HepG2 (cell line): ENCODE results near the gene STRBP. TPM values are rescaled to one million over a fixed set of nuclear protein-coding genes. Genes with fewer than 3 reads are reported as not detected.

Experiments used
- ATAC-seq: fragments of 200-7000 bp; cut with Tn5 transposase; 3 replicates; pipeline ENCODE4 v1.9.1; 2020; ENCODE audit warnings: mild to moderate bottlenecking, moderate library complexity
- BruUV-seq: library from RNA; stranded (reverse); fragments of 400-500 nt; replicated peaks from 2 replicates; lab custom pipeline; 2021; lab: Mats Ljungman, UMichigan
- CTCF ChIA-PET: fragments of 300-600 bp; formaldehyde crosslinking; extraction: SDS; loops from one replicate; lab custom pipeline; 2021; ENCODE audit warnings: low total read pairs, inconsistent platforms, low intra/inter-chr PET ratio; lab: Yijun Ruan, JAX
- POLR2A ChIA-PET: fragments of 350-600 bp; sonication (Branson Sonifier 250); formaldehyde crosslinking; loops from one replicate; lab custom pipeline; 2020; ENCODE audit warnings: antibody characterized with exemption, inconsistent platforms; lab: Yijun Ruan, JAX
- DNase-seq: peaks from one replicate; pipeline ENCODE4 v3.0.0-alpha.2; 2015; ENCODE audit warnings: low spot score
- FAIRE-seq: peaks from 3 replicates; lab custom pipeline; 2011; peaks lifted over from hg19 to GRCh38; lab: Jason Lieb, UNC
- H2AFZ ChIP-seq: one replicate; pipeline ENCODE4 v1.6.1; 2011; ENCODE audit warnings: low read length, inconsistent platforms
- H3K27ac ChIP-seq: fragments of 300-600 bp; 3 replicates; pipeline ENCODE4 v1.8.0; 2011; ENCODE audit warnings: mixed run types, mild to moderate bottlenecking, mixed read lengths, low read length, inconsistent platforms; ENCODE audit not compliant: insufficient read depth; ENCODE audit errors: extremely low read length
- H3K27me3 ChIP-seq, 2 experiments: fragments of 200-600 bp in 1 of 2; 2 replicates in 1 of 2; 3 replicates in 1 of 2; pipeline versions ENCODE4 v1.6.0 to v1.8.0; 2011; ENCODE audit warnings: low read length in 2 of 2, mild to moderate bottlenecking in 2 of 2, moderate library complexity in 2 of 2, inconsistent platforms in 1 of 2; ENCODE audit not compliant: insufficient read depth in 2 of 2, control insufficient read depth in 1 of 2
- H3K36me3 ChIP-seq, 2 experiments: fragments of 200-600 bp in 1 of 2; replicated peaks in 1 of 2; 2 replicates in 1 of 2; 3 replicates in 1 of 2; pipeline versions ENCODE4 v1.5.1 to v1.8.0; 2011; ENCODE audit warnings: low read length in 2 of 2, inconsistent platforms in 1 of 2; ENCODE audit not compliant: insufficient read depth in 2 of 2, control insufficient read depth in 1 of 2
- H3K4me1 ChIP-seq: 2 replicates; pipeline ENCODE4 v1.5.1; 2012; ENCODE audit warnings: low read length, inconsistent platforms; ENCODE audit not compliant: insufficient read depth
- H3K4me2 ChIP-seq: 2 replicates; pipeline ENCODE4 v1.6.0; 2011; ENCODE audit warnings: low read depth, low read length, inconsistent platforms
- H3K4me3 ChIP-seq, 3 experiments: fragments of 200-600 bp in 1 of 3; sonication (generic), shearing (Covaris generic) in 1 of 3; replicated peaks in 1 of 3; 2 replicates each; pipeline ENCODE4 v1.5.1; 2011 to 2016; ENCODE audit warnings: low read length in 3 of 3, inconsistent platforms in 2 of 3, low read depth in 2 of 3, mild to moderate bottlenecking in 2 of 3, control low read depth in 1 of 3, mixed read lengths in 1 of 3; ENCODE audit not compliant: insufficient read depth in 1 of 3
- H3K79me2 ChIP-seq: one replicate; pipeline ENCODE4 v1.6.1; 2011; ENCODE audit warnings: low read length, inconsistent platforms; ENCODE audit not compliant: insufficient read depth
- H3K9ac ChIP-seq: 2 replicates; pipeline ENCODE4 v1.6.0; 2011; ENCODE audit warnings: mild to moderate bottlenecking, low read depth, low read length, inconsistent platforms; ENCODE audit not compliant: insufficient read depth
- H3K9me3 ChIP-seq: 2 replicates; pipeline ENCODE4 v1.5.1; 2012; ENCODE audit warnings: mild to moderate bottlenecking, low read length
- H4K20me1 ChIP-seq: 2 replicates; pipeline ENCODE4 v1.6.0; 2011; ENCODE audit warnings: inconsistent platforms, mild to moderate bottlenecking, low read length, moderate library complexity; ENCODE audit not compliant: insufficient read depth
- ARHGAP35 ChIP-seq: sonication (generic); formaldehyde crosslinking; IDR thresholded peaks from 2 replicates; pipeline ENCODE4 v1.9.0; 2022; ENCODE audit warnings: mild to moderate bottlenecking, inconsistent platforms, moderate library complexity, missing genetic modification reagents, borderline replicate concordance
- CBX1 ChIP-seq: IDR thresholded peaks from one replicate; pipeline ENCODE4 v1.6.1; 2016; ENCODE audit warnings: antibody characterized with exemption, low read depth
- HNRNPK ChIP-seq: fragments of 200-400 bp; formaldehyde crosslinking; IDR thresholded peaks from 2 replicates; pipeline ENCODE4 v1.6.1; 2018; ENCODE audit warnings: low read length, low read depth, moderate library complexity, mild to moderate bottlenecking; ENCODE audit not compliant: poor library complexity, severe bottlenecking
- NCOA2 ChIP-seq: sonication (generic); formaldehyde crosslinking; IDR thresholded peaks from 2 replicates; pipeline ENCODE4 v1.8.0; 2022; ENCODE audit warnings: inconsistent platforms
- PCBP2 ChIP-seq: fragments of 200-400 bp; formaldehyde crosslinking; optimal IDR thresholded peaks from 2 replicates; pipeline ENCODE3; 2018; ENCODE audit warnings: low read length, low read depth; ENCODE audit not compliant: poor library complexity, severe bottlenecking
- TBX2 ChIP-seq: sonication (generic); formaldehyde crosslinking; IDR thresholded peaks from 2 replicates; pipeline ENCODE4 v1.5.0; 2020; ENCODE audit warnings: missing genetic modification reagents, mild to moderate bottlenecking, borderline replicate concordance
- ZNF230 ChIP-seq: sonication (generic); formaldehyde crosslinking; IDR thresholded peaks from 2 replicates; pipeline ENCODE4 v1.4.0; 2020; ENCODE audit warnings: mild to moderate bottlenecking, missing genetic modification reagents
- WGBS: methylation state at CpG from one replicate; pipeline ENCODE4 v1.1.6; 2017; ENCODE audit warnings: low lambda C conversion rate; 5-methylcytosine and 5-hydroxymethylcytosine counted together
- in situ Hi-C: cut with HindIII; loops from 2 replicates; pipeline ENCODE4 v1.10.0; 2017; ENCODE audit warnings: low pct_unique_long_range_greater_than_20kb; ENCODE audit not compliant: extremely low pct_ligation_motif_present
- intact Hi-C: fragments of 100-400 bp; cut with micrococcal nuclease; formaldehyde crosslinking; loops from one replicate; pipeline ENCODE4 v1.10.0; 2022; ENCODE audit not compliant: unreplicated experiment
- polyA plus RNA-seq, 8 experiments: library from polyadenylated mRNA; depleted of rRNA in 3 of 8; stranded (reverse) in 7 of 8; unstranded in 1 of 8; fragments of >200 nt; fragmentation: Illumina TruSeq in 4 of 8; extraction: Trizol in 4 of 8; gene quantifications; 2 replicates each; pipeline versions ENCODE4 v1.2.1 to v1.2.3, GENCODE V29; 2011 to 2016; ENCODE audit warnings: low read depth in 4 of 8, missing spikeins in 1 of 8, mixed read lengths in 1 of 8; ENCODE audit not compliant: insufficient read depth in 1 of 8
- total RNA-seq, 5 experiments: library from RNA; depleted of rRNA; stranded (reverse); fragments of >200 nt; fragmentation: Illumina TruSeq; extraction: Trizol; gene quantifications; 2 replicates each; pipeline ENCODE4 v1.2.3, GENCODE V29; 2016; ENCODE audit warnings: low read depth in 1 of 5
- TF ChIP-seq, protein P1 (sequence below): sonication (generic); formaldehyde crosslinking; IDR thresholded peaks from 2 replicates; pipeline ENCODE4 v1.5.0; 2020; ENCODE audit warnings: mild to moderate bottlenecking, missing genetic modification reagents, borderline replicate concordance
- TF ChIP-seq, protein P2 (sequence below): IDR thresholded peaks from 2 replicates; pipeline ENCODE4 v1.6.1; 2012; ENCODE audit warnings: inconsistent platforms
- TF ChIP-seq, protein P3 (sequence below): IDR thresholded peaks from 2 replicates; pipeline ENCODE4 v1.6.1; 2016; ENCODE audit warnings: control low read depth

The STRBP gene
- total and polyA plus RNA-seq, 2 of the 13 experiments (the other 11 are each of a cell fraction or from before 2014, with no cell fraction given): 14.5 to 38.5 TPM

DNA sequence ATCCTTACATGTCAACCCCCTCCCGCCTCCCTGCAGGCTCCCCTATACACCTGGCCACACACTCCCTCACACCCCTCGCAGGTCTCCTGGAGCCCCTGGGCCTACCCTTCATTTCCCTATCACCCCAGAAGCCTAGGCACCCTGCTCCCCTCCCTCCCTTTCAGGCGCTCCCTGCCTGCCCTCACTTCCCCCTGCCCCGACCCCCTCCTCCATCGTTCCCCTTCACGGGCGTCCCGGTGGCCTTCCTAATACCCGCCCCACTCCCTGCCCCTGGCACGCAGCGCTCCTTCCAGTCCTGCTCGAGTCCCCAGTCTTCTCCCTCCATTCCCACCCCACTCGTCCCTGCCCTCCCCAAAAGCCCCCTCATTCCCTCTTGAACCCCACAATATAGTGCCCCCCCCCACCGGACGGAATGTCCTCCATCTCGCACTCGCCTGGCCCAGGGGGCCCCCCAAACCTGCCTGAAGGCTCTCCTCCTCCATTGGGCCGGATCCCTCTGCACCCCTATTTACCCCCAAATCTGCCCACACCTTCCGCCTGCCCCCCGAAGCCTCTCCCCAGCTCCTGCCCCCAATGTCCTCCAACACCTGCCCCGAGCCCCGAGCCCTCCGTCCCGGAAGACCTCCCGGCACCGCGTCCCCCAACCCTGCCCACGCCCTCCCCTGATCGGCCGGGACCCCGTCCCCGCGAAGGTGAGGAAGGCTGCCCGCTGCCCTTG is 746 bp downstream of the STRBP start:
- TF ChIP-seq NCOA2 (CRISPR knock-in tag): no peak
- TF ChIP-seq, protein P1, sequence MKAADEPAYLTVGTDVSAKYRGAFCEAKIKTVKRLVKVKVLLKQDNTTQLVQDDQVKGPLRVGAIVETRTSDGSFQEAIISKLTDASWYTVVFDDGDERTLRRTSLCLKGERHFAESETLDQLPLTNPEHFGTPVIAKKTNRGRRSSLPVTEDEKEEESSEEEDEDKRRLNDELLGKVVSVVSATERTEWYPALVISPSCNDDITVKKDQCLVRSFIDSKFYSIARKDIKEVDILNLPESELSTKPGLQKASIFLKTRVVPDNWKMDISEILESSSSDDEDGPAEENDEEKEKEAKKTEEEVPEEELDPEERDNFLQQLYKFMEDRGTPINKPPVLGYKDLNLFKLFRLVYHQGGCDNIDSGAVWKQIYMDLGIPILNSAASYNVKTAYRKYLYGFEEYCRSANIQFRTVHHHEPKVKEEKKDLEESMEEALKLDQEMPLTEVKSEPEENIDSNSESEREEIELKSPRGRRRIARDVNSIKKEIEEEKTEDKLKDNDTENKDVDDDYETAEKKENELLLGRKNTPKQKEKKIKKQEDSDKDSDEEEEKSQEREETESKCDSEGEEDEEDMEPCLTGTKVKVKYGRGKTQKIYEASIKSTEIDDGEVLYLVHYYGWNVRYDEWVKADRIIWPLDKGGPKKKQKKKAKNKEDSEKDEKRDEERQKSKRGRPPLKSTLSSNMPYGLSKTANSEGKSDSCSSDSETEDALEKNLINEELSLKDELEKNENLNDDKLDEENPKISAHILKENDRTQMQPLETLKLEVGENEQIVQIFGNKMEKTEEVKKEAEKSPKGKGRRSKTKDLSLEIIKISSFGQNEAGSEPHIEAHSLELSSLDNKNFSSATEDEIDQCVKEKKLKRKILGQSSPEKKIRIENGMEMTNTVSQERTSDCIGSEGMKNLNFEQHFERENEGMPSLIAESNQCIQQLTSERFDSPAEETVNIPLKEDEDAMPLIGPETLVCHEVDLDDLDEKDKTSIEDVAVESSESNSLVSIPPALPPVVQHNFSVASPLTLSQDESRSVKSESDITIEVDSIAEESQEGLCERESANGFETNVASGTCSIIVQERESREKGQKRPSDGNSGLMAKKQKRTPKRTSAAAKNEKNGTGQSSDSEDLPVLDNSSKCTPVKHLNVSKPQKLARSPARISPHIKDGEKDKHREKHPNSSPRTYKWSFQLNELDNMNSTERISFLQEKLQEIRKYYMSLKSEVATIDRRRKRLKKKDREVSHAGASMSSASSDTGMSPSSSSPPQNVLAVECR (CRISPR knock-in tag): 0 out of 2 replicates have a peak, but pooled peaks have one; percentile 6
- TF ChIP-seq CBX1: no peak
- no peak for TF ChIP-seq ZNF230 (CRISPR knock-in tag)
- TF ChIP-seq PCBP2: peak; percentile 18
- no peak for TF ChIP-seq ARHGAP35 (CRISPR knock-in tag)
- TF ChIP-seq, protein P2, sequence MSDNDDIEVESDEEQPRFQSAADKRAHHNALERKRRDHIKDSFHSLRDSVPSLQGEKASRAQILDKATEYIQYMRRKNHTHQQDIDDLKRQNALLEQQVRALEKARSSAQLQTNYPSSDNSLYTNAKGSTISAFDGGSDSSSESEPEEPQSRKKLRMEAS: peak; percentile 31; the same call in 1 of the 2 replicates
- TF ChIP-seq, protein P3, sequence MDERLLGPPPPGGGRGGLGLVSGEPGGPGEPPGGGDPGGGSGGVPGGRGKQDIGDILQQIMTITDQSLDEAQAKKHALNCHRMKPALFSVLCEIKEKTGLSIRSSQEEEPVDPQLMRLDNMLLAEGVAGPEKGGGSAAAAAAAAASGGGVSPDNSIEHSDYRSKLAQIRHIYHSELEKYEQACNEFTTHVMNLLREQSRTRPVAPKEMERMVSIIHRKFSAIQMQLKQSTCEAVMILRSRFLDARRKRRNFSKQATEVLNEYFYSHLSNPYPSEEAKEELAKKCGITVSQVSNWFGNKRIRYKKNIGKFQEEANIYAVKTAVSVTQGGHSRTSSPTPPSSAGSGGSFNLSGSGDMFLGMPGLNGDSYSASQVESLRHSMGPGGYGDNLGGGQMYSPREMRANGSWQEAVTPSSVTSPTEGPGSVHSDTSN: no peak
- peak; percentile 58 for TF ChIP-seq HNRNPK
- 0 out of 2 replicates have a peak, but pooled peaks have one; percentile 27 for TF ChIP-seq TBX2
- Histone ChIP-seq H3K27ac (peak overlapping the region; percentile 49), H3K4me2 (peak overlapping the region; percentile 85), H3K4me1 (peaks cover 58% of the 10 kb centered on the region), H3K79me2 (peaks cover 38% of the 10 kb centered on the region), H4K20me1 (0 out of 2 replicates have a peak, but pooled peaks cover 5% of the 10 kb centered on the region), H3K36me3 (no peaks in the 10 kb centered on the region), H3K9ac (peak overlapping the region; percentile 81), H3K27me3 (no peaks in the 10 kb centered on the region; a peak in 1 of 5 replicates), H2AFZ (no peak overlapping the region), H3K9me3 (no peaks in the 10 kb centered on the region), H3K4me3 (peak overlapping the region; percentile 83 to 96 (median 89))
- 6% methylated on average over 20 of the region's 34 CpGs for WGBS
- intact Hi-C loops (loop anchor here (10.0 kb wide), 1 partner anchor 57 kb away; no protein-coding TSS in a partner anchor), in situ Hi-C loops (no loop called here)
- no peak for ATAC-seq
- DNase-seq: no peak
- no TSS peak for BruUV-seq
- FAIRE-seq: no peak
- ChIA-PET CTCF (no interaction called here), POLR2A (no interaction called here)
